ENCODE data around the gene SLC25A22.
A peak's percentile ranks its signal among the peaks of the same experiment; 100 is the strongest.

Gene SLC25A22

DNA sequence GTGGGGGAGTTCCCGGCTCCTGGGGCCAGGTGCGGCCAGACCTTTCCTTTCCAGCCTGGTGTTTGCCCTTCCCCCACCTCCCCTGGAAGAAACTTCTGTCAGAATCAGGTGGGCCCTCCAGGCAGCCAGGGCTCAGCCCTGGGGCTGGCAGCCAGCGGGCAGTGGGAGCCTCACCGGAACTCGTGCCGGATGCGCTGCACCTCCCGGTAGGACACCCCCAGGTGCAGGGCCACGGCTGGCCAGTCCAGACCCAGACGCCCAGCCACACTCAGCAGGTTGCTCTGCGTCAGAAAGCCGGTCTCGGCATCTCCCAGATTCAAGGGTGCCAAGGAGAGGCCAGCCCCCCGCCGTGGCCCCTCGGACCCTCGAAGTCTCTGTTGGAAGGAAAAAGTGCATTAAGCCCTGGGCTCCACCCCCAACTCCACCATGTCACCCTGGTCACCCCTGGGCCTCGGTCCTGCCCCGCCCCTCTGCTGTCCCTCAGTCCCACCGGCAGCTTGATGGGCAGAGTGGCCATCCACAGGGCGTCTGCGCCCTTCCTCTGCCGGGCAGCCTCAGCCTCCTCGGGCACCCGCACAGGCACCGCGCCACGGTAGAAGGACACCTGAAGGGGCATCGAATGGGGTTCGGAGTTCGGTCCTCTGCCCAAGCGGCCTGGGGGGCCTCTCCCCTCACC is 1.7 kb upstream of the SLC25A22 start:
- H3K14ac ChIP-seq (ENCODE audit: low read length in 2 of 2) = no peak overlapping the region
- H3K4me3 ChIP-seq (ENCODE audit: insufficient read depth in 1 of 2, low read depth in 1 of 2, low read length in 2 of 2) = no peak overlapping the region
- no peak overlapping the region for H2AFZ ChIP-seq (ENCODE audit: low read depth, low read length)
- no peak overlapping the region for H3K23ac ChIP-seq (ENCODE audit: low read length in 2 of 2)
- H3K18ac ChIP-seq (ENCODE audit: low read depth in 1 of 2, low read length in 2 of 2) = no peak overlapping the region
- H2BK120ac ChIP-seq (ENCODE audit: low read depth, low read length) = no peak overlapping the region
- H3K9me3 ChIP-seq (ENCODE audit: control insufficient read depth, low read length) = no peaks in the 10 kb centered on the region
- H3K9ac ChIP-seq (ENCODE audit: low read length) = no peak overlapping the region
- no peak overlapping the region for H2BK12ac ChIP-seq (ENCODE audit: low read length in 2 of 2)
- H3K27ac ChIP-seq (ENCODE audit: low read length, poor library complexity, severe bottlenecking) = no peak overlapping the region
- no peak overlapping the region for H2BK15ac ChIP-seq (ENCODE audit: low read depth, poor library complexity, severe bottlenecking)
- no peak overlapping the region for H2BK5ac ChIP-seq (ENCODE audit: low read depth, low read length, poor library complexity, severe bottlenecking)
- no peak overlapping the region for H3K4me2 ChIP-seq (ENCODE audit: low read length, poor library complexity, severe bottlenecking)
- no peak for DNase-seq
- no peak overlapping the region for H3K4ac ChIP-seq (ENCODE audit: low read depth in 1 of 2, low read length in 2 of 2)
- peaks cover 44% of the 10 kb centered on the region for H3K4me1 ChIP-seq (ENCODE audit: control insufficient read depth, insufficient read depth, low read depth, low read length)
- H4K91ac ChIP-seq (ENCODE audit: low read length) = peak overlapping the region; percentile 40
- H3K79me1 ChIP-seq (replicated peaks; ENCODE audit: low read length, poor library complexity, severe bottlenecking) = peaks cover 33% of the 10 kb centered on the region
- H3K36me3 ChIP-seq (ENCODE audit: control insufficient read depth in 1 of 2, insufficient read depth in 2 of 2, low read depth in 1 of 2, low read length in 2 of 2) = peaks cover 48 to 56% of the 10 kb centered on the region in 2 experiments
- no peak overlapping the region for H4K8ac ChIP-seq (ENCODE audit: low read length)
- H2AK5ac ChIP-seq (ENCODE audit: low read length, severe bottlenecking) = no peak overlapping the region
- WGBS = 95% methylated on average over 32 of the region's 32 CpGs
- no peaks in the 10 kb centered on the region for H3K27me3 ChIP-seq (ENCODE audit: control insufficient read depth in 1 of 2, insufficient read depth in 1 of 2, low read length in 2 of 2)

- Histone ChIP-seq H3K4me3 (ENCODE audit: insufficient read depth in 1 of 2, low read depth in 1 of 2, low read length in 2 of 2) (peak overlapping the region; percentile 85 to 89), H3K23ac (ENCODE audit: low read length in 2 of 2) (peak overlapping the region in 1 of 2 experiments; percentile 34), H3K79me1 (replicated peaks; ENCODE audit: low read length, poor library complexity, severe bottlenecking) (peaks cover 18% of the 10 kb centered on the region), H2BK15ac (ENCODE audit: low read depth, poor library complexity, severe bottlenecking) (no peak overlapping the region), H3K36me3 (ENCODE audit: control insufficient read depth in 1 of 2, insufficient read depth in 2 of 2, low read depth in 1 of 2, low read length in 2 of 2) (peaks cover 49 to 62% of the 10 kb centered on the region in 2 experiments), H3K18ac (ENCODE audit: low read depth in 1 of 2, low read length in 2 of 2) (peak overlapping the region; percentile 67 to 94), H2BK12ac (ENCODE audit: low read length in 2 of 2) (peak overlapping the region in 1 of 2 experiments; percentile 23), H3K27me3 (ENCODE audit: control insufficient read depth in 1 of 2, insufficient read depth in 1 of 2, low read length in 2 of 2) (no peaks in the 10 kb centered on the region), H3K4me2 (ENCODE audit: low read length, poor library complexity, severe bottlenecking) (peak overlapping the region; percentile 90), H2BK120ac (ENCODE audit: low read depth, low read length) (no peak overlapping the region), H2AK5ac (ENCODE audit: low read length, severe bottlenecking) (no peak overlapping the region), H4K8ac (ENCODE audit: low read length) (peak overlapping the region; percentile 52), H2BK5ac (ENCODE audit: low read depth, low read length, poor library complexity, severe bottlenecking) (peak overlapping the region; percentile 33), H3K9ac (ENCODE audit: low read length) (peak overlapping the region; percentile 90), H4K91ac (ENCODE audit: low read length) (peak overlapping the region; percentile 89), H3K4me1 (ENCODE audit: control insufficient read depth, insufficient read depth, low read depth, low read length) (peaks cover 33% of the 10 kb centered on the region), H2AFZ (ENCODE audit: low read depth, low read length) (peak overlapping the region; percentile 60), H3K14ac (ENCODE audit: low read length in 2 of 2) (peak overlapping the region in 1 of 2 experiments; percentile 82), H3K9me3 (ENCODE audit: control insufficient read depth, low read length) (no peaks in the 10 kb centered on the region), H3K27ac (ENCODE audit: low read length, poor library complexity, severe bottlenecking) (peak overlapping the region; percentile 79), H3K4ac (ENCODE audit: low read depth in 1 of 2, low read length in 2 of 2) (peak overlapping the region; percentile 21 to 77)
- WGBS = 0% methylated on average over 37 of the region's 57 CpGs
- DNase-seq = peak; percentile 96
These were observed 587 bp downstream of the SLC25A22 start for GRCh38 chr11:797296-798092.

GRCh38 chr11:796565-797295 is 1.4 kb downstream of the SLC25A22 start:
- H4K91ac ChIP-seq (ENCODE audit: low read length) = peak overlapping the region; percentile 5

More at GRCh38 chr11:796565-797295, 1.4 kb downstream of the SLC25A22 start:
- 47% methylated on average over 18 of the region's 18 CpGs for WGBS
- H2BK15ac ChIP-seq (ENCODE audit: low read depth, poor library complexity, severe bottlenecking) = peak overlapping the region; percentile 55
- DNase-seq = no peak
- H3K14ac ChIP-seq (ENCODE audit: low read length in 2 of 2) = peak overlapping the region in 1 of 2 experiments; percentile 30
- peaks cover 17% of the 10 kb centered on the region for H3K79me1 ChIP-seq (replicated peaks; ENCODE audit: low read length, poor library complexity, severe bottlenecking)
- peak overlapping the region; percentile 3 for H4K8ac ChIP-seq (ENCODE audit: low read length)
- peak overlapping the region; percentile 40 to 94 for H3K18ac ChIP-seq (ENCODE audit: low read depth in 1 of 2, low read length in 2 of 2)
- peak overlapping the region; percentile 42 to 69 for H3K4ac ChIP-seq (ENCODE audit: low read depth in 1 of 2, low read length in 2 of 2)
- H3K36me3 ChIP-seq (ENCODE audit: control insufficient read depth in 1 of 2, insufficient read depth in 2 of 2, low read depth in 1 of 2, low read length in 2 of 2) = peaks cover 47 to 62% of the 10 kb centered on the region in 2 experiments
- peak overlapping the region; percentile 36 for H2BK120ac ChIP-seq (ENCODE audit: low read depth, low read length)
- H3K4me2 ChIP-seq (ENCODE audit: low read length, poor library complexity, severe bottlenecking) = peak overlapping the region; percentile 90
- peaks cover 33% of the 10 kb centered on the region for H3K4me1 ChIP-seq (ENCODE audit: control insufficient read depth, insufficient read depth, low read depth, low read length)
- H3K4me3 ChIP-seq (ENCODE audit: insufficient read depth in 1 of 2, low read depth in 1 of 2, low read length in 2 of 2) = peak overlapping the region; percentile 85 to 89
- peak overlapping the region; percentile 22 to 85 for H2BK12ac ChIP-seq (ENCODE audit: low read length in 2 of 2)
- peak overlapping the region; percentile 90 for H3K9ac ChIP-seq (ENCODE audit: low read length)
- peak overlapping the region in 1 of 2 experiments; percentile 75 for H3K23ac ChIP-seq (ENCODE audit: low read length in 2 of 2)
- peak overlapping the region; percentile 38 for H2BK5ac ChIP-seq (ENCODE audit: low read depth, low read length, poor library complexity, severe bottlenecking)
- H3K9me3 ChIP-seq (ENCODE audit: control insufficient read depth, low read length) = no peaks in the 10 kb centered on the region
- H2AK5ac ChIP-seq (ENCODE audit: low read length, severe bottlenecking) = peak overlapping the region; percentile 37
- peak overlapping the region; percentile 79 for H3K27ac ChIP-seq (ENCODE audit: low read length, poor library complexity, severe bottlenecking)
- no peak overlapping the region for H2AFZ ChIP-seq (ENCODE audit: low read depth, low read length)
- no peaks in the 10 kb centered on the region for H3K27me3 ChIP-seq (ENCODE audit: control insufficient read depth in 1 of 2, insufficient read depth in 1 of 2, low read length in 2 of 2)
